DMS153 (cell line): ENCODE data around the gene PDE6B.
"Not testable (repeated sequence)": the region's sequence is repeated elsewhere in the genome, so short reads cannot be mapped to it uniquely, and the experiment has no call there.

Experiments
- DNase-seq: peaks from one replicate; lab custom pipeline; 2025; lab: John Stamatoyannopoulos, UW

The PDE6B gene

GRCh38 chr4:622071-622995 lies 3.0 kb upstream of the PDE6B start:
- no peak for DNase-seq

- DNase-seq = no peak
Measured at GRCh38 chr4:622996-623913, 2.1 kb upstream of the PDE6B start.

GRCh38 chr4:623914-624566 lies 1.3 kb upstream of the PDE6B start:
- DNase-seq = no peak

- DNase-seq = no peak
Measured at GRCh38 chr4:625631-626161, 323 bp downstream of the PDE6B start.

- no peak for DNase-seq
Measured at GRCh38 chr4:626201-627091, 1.1 kb downstream of the PDE6B start.

- no peak for DNase-seq
Measured at GRCh38 chr4:627347-628125, 2.2 kb downstream of the PDE6B start.

- DNase-seq = no peak
Measured at GRCh38 chr4:628311-628741, 3.0 kb downstream of the PDE6B start.

GRCh38 chr4:628821-629635 lies 3.7 kb downstream of the PDE6B start:
- no peak for DNase-seq

- DNase-seq = no peak
Measured at GRCh38 chr4:629636-629914, 4.2 kb downstream of the PDE6B start.

GRCh38 chr4:629915-630641 lies 4.7 kb downstream of the PDE6B start:
- DNase-seq = no peak

GRCh38 chr4:630656-631055 lies 5.3 kb downstream of the PDE6B start:
- no peak for DNase-seq

GRCh38 chr4:632196-632790 lies 6.9 kb downstream of the PDE6B start:
- DNase-seq = no peak

GRCh38 chr4:632926-633325 lies 7.6 kb downstream of the PDE6B start:
- DNase-seq = no peak

GRCh38 chr4:633406-633805 lies 8.0 kb downstream of the PDE6B start:
- no peak for DNase-seq

GRCh38 chr4:633976-634598 lies 8.7 kb downstream of the PDE6B start:
- DNase-seq = no peak

- DNase-seq = no peak
Measured at GRCh38 chr4:634599-634985, 9.2 kb downstream of the PDE6B start.

GRCh38 chr4:635066-635835 lies 9.9 kb downstream of the PDE6B start:
- DNase-seq = not testable (repeated sequence)
